GM19438 (cell line): ENCODE measurements around the gene CCDC78.

Source experiments
- ATAC-seq: cut with Tn5 transposase; IDR thresholded peaks from one replicate; pipeline ENCODE4 v1.9.1; 2021; ENCODE audit warnings: low read depth; ENCODE audit not compliant: unreplicated experiment

Gene CCDC78

GRCh38 chr16:740764-741505 is 14.7 kb upstream of the CCDC78 start, which contains the start of gene CIAO3:
CIAO3 (minus strand) TSS chr16:740997; CDS start chr16:740985, 12 bp downstream.
- ATAC-seq = peak; percentile 38

GRCh38 chr16:740459-740763 is 14.2 kb upstream of the CCDC78 start:
- no peak for ATAC-seq

DNA sequence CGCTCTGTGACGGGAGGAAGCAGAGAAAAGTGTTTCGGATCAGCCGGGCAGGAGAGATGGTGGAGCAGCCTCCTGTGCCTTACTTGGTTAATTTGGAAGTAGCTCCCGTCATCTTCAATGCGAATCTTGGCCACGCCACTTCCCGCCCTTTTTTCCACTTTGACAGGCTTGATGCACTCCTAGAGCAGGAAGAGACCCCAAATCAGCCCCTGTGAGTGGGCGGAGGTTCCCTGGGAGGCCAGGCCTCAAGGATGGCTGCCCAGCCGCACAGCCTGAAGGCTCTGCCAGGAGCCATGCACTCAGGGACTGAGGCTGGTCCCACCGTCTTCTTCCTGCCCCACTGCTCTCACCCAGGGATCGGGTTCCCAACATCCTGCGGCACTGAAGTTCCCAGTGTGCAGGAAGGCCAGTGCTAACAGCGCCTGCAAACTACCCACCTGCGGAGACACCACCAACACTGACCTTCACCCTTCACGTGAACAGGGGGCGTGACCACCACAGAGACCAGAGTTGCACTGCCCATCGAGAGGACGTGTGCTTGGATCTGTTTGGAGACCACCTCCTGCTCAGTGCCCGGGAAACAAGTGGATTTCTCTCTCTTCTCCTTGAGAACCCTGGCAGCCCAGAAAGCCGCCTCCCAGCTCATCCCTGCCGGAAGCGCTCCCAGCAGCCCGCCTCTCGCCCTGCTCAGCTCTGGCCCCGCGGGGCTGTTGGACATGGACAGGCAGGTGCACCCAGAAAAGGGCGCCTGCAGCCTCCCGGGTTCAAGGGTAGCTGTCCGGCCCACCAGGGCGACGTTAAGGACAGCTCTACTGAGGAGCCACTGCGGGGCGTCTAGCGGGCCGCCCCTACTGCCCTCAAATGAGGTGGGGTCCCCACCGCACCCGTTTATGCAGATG is 13.6 kb upstream of the CCDC78 start:
- no peak for ATAC-seq

DNA sequence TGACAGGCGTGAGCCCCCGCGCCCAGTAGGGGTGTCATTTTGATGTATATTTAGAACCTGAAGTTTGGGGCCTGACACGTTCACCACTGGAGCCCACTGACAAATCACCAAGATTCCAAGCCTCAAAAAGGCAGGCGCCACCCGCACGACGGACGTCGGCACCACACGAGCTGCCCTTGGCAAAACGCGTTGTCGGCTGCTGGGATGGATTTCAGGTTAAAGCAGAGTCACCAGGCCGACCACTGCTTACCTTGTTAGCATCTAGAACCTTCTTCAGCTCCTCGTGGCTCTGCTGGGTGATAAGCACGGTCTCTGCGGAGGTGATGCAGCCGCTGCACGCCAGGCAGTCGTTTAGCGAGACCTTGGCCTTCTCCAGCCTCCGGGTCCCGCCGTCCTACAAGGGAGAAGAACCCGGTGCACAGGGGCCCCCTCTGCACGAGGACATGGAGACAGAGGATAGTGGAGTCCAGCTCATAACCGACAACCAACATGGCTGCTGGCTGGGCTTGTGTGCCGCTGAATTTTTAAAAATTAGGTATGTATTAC is 10.8 kb upstream of the CCDC78 start:
- no peak for ATAC-seq

GRCh38 chr16:735982-736453 is 9.8 kb upstream of the CCDC78 start:
- ATAC-seq = no peak

- ATAC-seq = no peak
Observed at GRCh38 chr16:734981-735881, 9.0 kb upstream of the CCDC78 start.

DNA sequence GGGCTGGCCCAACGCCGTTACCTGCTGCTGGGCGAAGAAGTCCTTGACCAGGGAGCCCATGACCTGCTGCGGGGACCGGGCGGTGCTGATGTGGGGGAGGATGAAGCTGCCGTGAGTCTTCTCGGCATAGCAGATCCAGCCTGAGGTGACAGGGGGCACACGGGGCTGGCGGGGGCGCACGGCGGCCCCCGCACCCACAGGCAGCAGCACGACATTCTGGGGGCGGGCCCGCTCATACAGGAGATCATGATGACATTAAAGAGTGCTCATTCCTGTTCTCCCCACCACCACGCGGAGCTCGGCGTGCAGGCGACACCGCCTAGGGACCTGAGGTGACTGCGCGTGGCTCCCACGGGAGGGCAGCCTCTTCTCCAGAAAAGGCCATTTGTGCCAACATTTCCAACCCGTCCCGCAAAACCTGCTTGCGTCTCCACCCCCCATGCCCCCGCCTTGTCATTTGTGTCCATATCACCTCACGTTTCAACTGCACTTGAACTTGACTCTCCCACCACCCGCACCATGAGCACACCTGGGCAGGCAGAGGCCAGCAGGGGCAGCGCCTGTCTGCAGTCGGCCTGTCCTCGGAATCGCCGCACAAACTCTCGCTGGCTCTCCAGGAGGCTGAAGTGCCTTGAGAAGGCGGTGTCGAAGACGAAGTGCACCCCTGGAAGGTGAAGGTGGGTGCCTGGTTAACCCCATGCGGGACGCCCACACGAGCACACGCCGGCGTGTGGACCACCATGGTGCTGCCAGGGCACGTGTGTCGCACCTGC is 8.2 kb upstream of the CCDC78 start:
- ATAC-seq = no peak

DNA sequence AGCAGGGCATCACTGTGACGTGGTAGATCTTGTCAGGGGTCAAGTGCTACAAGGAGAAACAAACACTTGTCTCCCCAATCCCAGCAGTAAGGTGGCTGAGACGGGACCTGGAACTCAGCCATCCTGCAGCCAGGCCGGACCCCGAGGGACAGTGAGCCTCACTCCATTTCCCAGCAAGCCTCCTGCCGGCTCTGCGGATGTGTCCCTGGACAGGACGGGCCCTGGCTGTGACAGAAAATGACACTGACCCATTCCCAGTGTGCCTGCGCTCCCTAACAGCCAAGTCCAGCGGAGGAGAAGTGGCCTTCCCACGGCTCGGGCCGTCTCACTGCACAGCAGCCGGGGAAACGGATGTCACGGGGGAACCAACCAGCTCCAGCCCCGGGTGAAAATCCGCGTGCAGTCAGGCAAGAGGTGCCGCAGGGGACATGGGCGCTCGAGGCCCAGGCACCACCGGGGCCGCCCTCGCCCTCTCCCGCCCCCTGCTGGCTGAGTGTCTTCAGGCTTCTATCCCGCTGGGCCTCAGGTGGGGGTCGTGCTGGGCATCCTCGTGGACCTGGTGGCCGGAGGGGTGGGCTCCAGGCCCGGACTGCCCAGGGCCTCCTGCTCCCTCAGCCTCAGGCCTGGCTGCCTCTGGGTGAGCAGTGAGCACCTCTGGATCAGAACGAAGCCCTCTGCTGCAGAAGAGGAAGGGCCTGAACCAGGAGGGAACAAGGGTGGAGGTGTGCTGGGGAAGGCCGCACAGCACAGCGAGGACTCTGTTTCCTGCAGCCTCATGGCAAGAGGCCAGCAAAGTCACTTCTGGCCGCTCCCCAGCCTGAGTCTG is 7.4 kb upstream of the CCDC78 start:
- no peak for ATAC-seq

DNA sequence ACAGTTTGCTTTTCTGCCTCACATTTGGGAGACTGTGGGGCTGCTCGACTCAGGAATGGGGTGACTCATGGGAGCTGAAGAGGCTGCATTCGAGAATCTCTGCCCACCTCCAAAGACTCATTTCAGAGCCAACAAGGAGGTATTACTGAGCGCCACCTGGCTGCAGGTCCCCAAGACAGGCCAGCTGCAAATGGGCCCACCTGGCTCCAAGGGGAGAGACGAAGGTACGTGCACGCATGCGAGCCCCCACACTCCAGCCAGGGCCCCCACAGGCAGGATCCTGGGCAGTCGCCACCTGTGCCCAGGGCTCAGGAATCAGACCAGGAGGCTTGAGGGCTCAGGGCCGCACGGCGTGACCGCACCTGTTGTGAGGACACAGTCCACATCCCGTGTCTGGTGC is 6.7 kb upstream of the CCDC78 start:
- ATAC-seq = no peak

GRCh38 chr16:732332-732731 is 6.1 kb upstream of the CCDC78 start:
- ATAC-seq = no peak

DNA sequence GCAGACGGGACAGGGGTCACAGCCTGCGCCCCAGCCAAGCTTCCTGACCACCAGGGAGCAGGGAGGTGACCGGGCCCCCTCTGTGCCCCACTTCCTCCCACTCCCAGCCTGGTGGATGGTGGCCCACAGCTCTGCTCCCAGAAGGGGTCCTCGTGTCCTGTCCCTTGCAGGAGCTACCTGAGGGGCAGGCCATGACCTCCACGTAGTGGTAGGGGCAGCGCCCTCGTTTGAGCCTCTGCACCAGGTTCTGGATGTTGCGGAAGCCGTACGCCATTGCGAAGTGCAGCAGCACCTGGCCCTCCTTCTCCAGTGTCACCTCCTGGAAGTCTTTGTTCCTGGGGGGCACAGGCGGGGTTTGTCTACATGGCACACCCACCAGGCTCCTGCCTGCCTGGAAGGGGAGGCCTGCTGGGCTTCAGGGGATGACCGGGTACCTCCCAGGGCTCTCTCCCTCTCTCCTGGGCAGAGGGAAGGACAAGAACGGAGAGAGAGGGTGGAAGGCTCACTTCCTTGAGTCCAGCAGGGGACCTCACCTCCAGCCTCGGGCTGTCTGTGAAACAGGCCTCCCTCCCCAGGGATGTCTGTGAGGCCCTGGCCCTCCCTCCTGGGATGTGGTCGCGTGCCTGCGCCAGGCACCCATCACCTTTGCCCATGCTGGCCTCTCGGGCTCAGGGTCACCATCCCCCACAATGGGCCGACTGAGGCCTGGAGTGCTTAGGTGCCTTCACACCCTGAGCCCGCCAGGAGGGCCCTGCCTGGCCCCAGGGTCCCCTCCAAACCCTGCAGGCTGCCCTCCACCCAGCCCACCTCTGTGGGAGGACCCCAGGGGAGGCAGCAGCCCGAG is 4.6 kb upstream of the CCDC78 start:
- no peak for ATAC-seq

DNA sequence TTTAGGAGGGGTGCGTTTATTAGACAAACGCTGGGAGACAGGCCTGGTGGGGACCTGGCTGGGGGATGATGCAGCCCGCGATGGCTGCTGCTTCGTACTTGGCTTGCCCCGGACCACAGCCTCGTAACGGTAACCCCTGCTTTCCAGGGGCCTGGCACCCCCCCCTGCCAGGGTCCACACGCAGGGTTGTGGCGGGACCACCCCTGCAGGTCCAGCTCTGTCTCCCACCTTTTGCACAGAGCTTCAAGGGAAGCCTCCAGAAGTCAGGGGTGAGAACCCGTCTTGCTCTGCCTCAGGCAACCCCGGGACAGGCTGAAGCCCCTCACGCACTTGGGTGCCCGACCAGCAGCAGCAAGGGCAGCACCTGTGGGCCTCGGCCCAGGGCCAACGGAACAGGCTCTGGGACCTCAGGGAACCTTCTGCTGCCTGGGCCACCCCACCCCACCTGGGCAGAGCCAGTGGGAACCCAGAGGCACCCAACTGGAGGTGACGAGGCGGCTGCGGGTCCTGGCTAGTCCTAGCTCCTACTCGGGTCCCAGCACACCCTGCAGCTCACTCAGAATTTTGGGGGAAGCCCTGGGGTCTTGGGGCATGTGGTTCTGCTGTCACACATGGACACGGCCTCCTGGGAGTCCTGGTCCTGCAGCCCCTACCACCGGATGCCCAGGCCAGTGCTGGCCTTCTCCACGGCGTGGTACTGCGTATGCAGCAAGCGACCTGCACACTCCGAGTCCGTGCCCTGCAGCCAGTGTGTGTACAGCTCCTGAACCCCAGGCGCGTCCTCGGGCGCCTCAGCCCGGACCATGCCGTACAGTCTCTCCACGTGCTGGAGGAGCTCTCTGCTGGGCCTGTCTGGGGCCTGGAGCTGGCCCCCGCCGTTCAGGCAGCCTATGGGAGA is 3.8 kb upstream of the CCDC78 start:
- no peak for ATAC-seq

GRCh38 chr16:728890-729744 is 2.9 kb upstream of the CCDC78 start:
- no peak for ATAC-seq

DNA sequence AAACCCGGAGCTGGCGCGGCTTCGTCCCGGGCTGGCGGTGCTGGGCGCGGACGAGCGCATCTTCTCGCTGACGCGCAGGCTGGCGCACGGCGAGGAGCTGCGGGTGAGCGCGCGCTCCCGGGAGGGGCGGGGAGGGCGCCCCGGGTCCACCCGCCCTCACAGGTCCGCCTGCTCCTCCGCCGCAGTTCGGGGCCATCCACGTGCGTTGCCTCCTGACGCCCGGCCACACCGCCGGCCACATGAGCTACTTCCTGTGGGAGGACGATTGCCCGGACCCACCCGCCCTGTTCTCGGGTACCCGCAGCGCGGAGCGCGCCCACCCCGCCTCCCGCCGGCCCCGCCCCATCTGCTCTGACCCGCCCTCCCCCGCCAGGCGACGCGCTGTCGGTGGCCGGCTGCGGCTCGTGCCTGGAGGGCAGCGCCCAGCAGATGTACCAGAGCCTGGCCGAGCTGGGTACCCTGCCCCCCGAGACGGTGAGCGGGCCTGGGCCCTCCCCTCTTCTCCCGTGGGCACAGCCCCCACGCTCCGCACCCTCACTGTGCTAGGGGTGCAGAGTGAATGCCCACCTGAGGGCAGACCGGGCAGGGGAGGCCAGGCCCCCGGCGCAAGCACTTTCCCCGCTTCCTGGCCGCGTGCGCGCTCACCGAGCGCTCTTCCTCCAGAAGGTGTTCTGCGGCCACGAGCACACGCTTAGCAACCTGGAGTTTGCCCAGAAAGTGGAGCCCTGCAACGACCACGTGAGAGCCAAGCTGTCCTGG is 2.1 kb upstream of the CCDC78 start:
- no peak for ATAC-seq

DNA sequence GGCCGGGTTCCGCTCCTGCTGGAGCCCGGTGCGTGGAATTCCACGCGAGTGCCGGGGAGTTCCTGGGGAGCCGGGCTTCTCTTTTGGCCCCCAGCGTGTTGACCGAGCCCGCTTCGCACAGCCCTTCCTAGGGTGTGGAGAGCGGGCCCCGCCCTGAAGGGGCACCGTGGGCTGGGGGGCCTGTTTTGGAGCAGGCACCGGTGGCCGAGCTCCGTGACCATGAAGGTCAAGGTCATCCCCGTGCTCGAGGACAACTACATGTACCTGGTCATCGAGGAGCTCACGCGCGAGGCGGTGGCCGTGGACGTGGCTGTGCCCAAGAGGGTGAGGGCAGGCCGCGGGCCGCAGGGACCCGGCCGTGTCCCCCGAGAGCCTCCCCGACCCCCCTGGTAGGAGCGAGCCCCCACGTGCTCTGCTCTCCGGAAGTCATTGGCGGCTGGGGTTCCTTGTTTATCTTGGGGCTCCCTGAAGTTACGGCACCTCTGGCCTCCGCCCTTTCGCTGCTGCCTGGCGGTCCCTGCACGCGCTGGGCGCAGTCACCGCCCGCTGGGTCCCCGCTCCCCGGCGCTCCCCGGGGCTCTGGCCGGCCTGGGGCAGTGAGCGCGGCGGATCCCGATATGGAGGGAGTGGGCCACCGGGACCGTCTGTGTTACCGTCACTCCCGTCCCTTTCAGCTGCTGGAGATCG is 1.2 kb upstream of the CCDC78 start:
- no peak for ATAC-seq
